HUDEP-2 (cell line): Measurements from ENCODE around the gene RPS6KA2.

Experiments used
- DNase-seq, 76 experiments: peaks; one replicate each; lab custom pipeline; 2025; ENCODE audit not compliant: unreplicated experiment in 76 of 76; lab: John Stamatoyannopoulos, UW

Gene RPS6KA2

DNA sequence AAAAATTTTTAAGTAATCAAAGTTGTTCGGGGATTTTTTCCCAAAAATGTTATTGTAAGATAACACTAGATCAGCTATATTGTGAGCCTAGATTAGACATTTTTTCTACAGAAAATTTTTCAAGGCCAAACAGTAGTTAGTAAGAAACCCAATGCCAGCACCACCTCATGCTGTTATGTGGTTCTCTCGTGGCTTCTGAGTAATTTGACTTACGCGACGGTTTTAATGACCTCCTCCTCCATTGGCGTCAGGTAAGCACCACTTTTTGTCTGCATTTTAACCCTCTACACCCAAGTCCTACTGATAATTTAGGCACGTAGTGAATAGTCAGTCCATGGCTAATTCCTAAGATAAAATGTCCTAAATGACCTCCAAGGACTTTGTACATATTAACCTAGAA, 9.7 kb downstream of the RPS6KA2 start:
- DNase-seq = no peak

- no peak for DNase-seq
Observed at GRCh38 chr6:166616261-166617238, 10.5 kb downstream of the RPS6KA2 start.

DNA sequence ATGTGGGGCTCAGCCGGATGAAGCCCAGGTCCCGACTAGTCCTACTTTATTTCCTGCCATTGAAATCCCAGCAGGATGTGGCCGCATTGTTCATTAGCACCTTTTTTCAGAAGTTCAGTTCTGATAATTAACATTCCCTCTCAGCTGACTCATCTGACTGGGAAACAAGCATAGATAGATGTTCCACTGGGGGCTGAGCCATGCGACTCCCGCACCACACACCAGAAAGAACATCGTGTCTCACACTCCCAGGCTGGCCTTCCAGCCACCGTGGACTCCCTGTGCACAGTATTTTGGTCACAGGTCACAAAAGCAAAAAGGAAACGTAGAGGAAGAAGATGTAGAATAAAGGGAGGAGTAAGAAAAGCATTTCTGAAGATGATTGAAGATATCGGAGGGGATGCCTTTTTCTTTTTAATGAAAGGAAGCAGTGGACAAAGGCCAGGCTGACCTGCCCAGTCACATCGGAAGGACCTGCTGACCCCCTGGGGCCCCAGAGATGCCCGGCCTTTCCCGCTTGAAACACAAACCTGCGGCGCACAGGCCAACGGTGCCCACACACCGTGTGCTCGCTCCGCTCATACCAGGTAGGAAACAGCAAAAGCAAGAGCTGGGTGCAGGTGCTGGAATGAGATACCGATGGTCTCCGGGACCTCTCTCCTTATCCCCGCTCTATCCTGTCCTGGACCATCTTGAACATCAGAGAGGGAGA, 11.8 kb downstream of the RPS6KA2 start:
- no peak for DNase-seq

- no peak for DNase-seq
Observed at GRCh38 chr6:166614589-166614988, 12.5 kb downstream of the RPS6KA2 start.

- no peak for DNase-seq
Observed at GRCh38 chr6:166614171-166614583, 12.9 kb downstream of the RPS6KA2 start.

DNA sequence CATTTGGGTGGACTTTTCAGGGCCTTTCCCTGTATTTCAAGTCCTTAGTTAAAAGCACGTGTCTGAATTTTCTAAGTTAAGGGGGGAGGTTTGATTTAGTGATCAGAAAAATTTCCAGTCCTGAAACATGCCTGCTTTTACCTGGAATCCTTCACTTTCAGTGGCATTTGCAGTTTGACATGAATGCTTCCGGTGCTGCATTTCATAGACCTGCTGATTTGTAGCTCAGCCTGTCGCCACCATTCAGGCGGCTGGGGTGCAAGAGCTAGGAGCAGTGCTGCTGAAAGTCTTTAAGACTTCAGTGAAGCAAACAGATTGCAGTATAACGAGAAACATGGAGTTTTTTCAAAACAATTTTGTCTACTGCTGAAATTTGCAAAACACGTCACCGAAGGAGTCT, 14.0 kb downstream of the RPS6KA2 start:
- DNase-seq = no peak

- no peak for DNase-seq
Observed at GRCh38 chr6:166612471-166612881, 14.6 kb downstream of the RPS6KA2 start.

DNA sequence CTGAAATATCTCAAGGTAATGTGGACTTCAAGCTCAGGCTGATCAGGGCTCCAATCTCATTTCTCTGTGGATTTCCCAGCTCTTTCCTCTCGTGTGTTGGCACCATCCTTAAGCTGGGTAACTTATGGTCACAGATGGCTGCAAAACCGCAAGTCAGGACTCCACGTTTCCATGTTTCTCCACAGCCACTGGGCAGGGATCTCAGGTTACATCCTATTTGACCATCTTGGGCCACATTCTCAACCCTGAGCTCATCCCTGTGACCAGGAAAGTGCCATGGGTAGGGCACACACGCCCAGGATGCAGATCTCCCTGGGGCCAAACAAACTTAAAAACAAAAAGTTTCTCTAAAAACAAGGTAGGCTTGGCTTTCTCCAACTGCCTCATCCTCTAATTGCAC, 15.4 kb downstream of the RPS6KA2 start:
- DNase-seq = no peak

DNA sequence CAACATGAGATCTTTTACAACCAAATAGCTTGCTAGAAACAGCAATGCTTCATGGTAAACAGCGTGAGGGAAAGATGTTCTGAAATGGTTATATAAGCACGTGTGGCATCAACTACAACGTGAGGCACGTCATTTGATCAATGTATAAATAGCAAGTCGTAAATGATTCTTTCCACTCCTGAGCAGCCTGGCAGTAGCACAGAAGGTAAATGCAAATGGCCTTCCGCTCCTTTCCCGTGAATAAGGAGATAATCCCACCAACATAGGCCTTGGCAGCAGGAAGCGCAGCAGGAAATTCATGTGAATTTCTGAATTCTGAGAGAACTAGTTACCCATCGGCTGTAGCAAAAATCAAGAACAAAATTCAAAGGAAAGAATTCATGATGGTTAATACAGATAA, 17.0 kb downstream of the RPS6KA2 start:
- no peak for DNase-seq

GRCh38 chr6:166608774-166609173, 18.3 kb downstream of the RPS6KA2 start:
- no peak for DNase-seq

- no peak for DNase-seq
Observed at GRCh38 chr6:166605752-166606151, 21.3 kb downstream of the RPS6KA2 start.

GRCh38 chr6:166604911-166605310, 22.1 kb downstream of the RPS6KA2 start:
- no peak for DNase-seq

DNA sequence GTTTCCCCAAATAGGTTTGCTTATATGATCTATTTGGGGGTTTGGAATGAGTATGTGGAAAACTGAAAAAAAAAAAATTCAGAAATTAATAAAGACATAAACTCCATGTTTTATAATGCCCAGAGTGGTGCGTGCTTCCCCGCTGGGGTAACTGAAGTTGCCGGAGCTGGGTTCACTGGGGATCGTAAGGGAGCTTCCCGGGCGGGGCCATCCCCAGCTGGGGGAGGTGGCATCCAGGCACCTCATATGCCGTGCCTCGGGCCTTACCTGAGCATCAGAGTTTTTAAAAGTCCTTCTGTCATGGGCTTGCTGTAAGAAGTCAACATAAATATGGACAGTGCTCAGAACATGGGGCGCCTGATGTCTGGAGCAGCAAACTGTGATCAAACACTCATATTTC, 22.7 kb downstream of the RPS6KA2 start:
- no peak for DNase-seq

DNA sequence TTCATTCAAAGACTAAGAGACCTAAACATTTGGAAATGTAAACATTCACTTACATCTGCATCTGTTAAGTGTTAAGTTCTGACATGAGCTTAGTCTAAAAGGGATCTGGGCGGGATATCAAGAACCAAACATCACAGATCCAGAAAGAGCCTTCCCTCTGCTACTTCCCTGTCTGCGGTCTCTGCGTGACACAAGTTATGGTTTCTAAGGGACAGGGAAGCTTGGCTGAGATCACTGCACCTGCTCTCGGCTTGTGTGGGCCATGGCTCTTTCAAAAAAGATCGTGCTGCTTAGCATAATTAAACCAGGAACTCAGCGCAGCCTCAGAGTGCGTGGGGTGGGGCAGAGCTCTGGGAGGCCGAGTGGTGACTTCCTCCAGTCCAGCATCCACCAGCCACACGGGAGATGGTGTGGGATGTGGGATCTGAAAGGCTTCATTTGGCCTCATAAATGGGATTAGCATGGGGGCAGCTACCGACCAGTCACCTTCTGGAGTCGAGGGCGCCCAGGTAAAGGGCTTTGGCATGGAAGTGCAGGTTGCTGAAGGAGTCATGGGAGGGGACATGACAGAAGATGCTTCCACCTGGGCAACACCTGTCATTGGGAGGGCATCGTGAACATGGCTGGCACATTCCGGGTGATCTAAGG, 23.9 kb downstream of the RPS6KA2 start:
- DNase-seq = no peak

- DNase-seq = no peak
Observed at GRCh38 chr6:166601956-166602355, 25.1 kb downstream of the RPS6KA2 start.

DNA sequence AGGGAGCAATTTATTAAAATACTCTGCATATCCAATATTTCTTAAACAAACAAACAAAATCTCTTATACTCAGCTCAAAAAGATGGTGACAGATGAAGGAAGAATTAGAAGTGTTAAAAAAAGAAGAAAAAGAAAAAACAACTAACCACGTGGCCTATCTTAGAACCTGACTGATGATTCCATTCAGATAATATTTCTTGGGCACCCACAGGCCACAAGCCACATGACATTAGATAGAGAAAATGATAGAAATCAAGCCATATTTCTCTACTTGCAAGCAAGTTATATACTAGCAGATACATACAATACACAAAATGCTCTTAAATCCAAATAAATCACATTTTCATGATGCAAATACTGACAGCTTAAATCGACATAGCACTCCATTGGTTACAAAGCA, 26.1 kb downstream of the RPS6KA2 start:
- no peak for DNase-seq

DNA sequence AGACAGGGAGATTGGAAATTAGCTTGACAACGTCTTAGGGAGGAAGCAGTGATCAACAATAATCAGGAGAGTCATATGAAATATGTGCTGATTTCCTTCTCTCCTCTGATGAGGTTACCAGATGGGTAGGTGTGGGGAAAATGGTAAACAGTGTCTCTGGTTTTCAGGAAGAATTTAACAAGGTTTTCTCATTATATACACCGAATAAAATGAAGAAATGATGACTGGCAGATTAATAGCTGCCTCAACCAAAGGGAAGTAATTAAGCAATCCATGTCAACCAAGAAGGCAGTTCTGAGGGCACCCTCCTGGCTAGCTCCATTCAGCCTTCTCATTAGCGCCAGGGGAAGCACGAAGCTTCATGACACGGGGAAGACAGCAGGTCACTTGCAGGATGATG, 27.8 kb downstream of the RPS6KA2 start:
- no peak for DNase-seq

- DNase-seq = no peak
Observed at GRCh38 chr6:166598441-166599138, 28.5 kb downstream of the RPS6KA2 start.

GRCh38 chr6:166597711-166598440, 29.2 kb downstream of the RPS6KA2 start:
- no peak for DNase-seq
